HG03521 (cell line): ENCODE results near the gene DSCAML1.

Experiments
- ATAC-seq: cut with Tn5 transposase; IDR thresholded peaks from one replicate; pipeline ENCODE4 v1.9.1; 2021; ENCODE audit warnings: mild to moderate bottlenecking, moderate library complexity; ENCODE audit not compliant: unreplicated experiment

Gene DSCAML1

DNA sequence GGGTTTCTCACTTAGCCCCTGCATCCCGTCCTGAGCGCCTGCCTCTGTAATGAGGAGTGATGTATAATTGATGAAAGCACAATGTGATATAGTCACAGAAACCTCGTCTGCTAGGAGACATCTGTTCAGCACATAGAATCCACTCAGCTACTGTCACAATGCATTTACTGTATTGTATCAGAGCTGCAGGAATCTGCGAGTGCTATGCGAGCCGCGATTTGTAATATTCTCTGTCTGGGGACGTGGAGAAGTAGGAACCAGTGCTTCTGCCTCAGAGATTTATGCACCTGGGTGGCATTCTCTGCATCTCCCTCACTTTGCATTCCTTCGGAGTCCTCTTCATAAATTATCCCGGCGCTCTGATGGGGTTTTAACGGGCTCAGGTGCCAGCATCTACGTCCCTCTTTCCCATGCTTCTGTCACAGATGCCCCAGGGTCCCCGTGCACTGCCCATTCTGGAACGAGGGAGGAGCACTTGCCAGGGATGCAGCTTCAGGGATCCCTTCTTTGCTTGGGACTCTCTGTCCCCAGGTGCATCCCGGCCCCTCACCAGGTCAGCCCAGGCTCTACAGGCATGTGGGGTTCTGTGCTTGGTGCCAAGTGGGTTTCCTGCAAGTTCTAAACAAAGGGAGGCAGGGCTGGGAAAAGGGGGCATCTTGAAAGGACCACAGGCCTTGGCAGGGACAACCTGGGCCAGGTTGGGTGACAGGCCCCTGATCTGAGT lies 205.5 kb downstream of the DSCAML1 start:
- no peak for ATAC-seq

DNA sequence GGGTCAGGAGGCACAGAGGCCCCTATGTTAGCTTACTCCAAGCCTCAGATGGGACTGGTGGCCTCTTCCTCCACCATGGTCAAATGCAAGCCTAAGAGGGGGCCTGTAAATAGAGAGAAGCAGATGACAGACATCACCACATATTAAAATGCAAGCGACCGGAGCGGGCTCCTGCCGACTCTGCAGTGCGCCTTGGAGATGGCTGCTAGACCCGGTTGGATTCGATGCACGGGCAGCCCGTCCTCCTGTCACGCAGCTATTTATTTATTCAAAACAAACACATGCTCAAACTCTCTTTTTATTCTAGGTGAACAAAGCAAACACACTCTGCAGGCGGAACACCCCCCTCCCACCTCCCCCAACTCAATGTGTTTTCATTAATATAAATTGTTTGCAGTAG lies 208.0 kb downstream of the DSCAML1 start:
- ATAC-seq: no peak

DNA sequence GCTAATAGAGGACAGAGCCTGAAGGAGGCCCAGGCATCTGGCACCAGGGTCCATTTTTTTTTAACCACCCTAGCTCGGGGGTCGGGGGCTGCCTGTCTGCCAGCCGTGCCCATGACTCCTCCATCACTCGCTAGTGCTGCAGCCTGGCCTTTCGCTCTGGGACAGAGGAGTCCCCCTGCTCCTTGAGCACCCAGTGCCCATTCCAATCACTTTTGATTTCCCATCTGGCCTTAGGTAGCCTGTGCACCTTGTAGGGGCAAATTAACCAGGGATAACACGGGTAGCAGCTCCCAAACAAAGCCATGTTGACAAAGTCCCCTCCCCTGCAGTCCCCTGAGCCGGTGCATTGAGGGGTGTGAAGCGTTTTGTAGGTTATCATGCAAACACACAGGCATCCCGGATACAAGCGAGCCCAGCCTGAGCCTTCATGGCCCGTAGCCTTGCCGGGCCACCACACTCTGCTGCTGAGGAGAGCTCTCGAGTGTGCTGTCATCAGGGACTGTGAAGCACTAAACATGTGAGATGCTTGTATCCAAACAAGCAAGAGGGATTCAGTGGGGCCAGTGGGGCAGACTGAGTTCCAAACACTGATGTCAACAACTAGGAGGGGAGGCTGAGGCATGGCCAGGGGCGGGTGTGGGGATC lies 208.7 kb downstream of the DSCAML1 start:
- ATAC-seq: no peak

DNA sequence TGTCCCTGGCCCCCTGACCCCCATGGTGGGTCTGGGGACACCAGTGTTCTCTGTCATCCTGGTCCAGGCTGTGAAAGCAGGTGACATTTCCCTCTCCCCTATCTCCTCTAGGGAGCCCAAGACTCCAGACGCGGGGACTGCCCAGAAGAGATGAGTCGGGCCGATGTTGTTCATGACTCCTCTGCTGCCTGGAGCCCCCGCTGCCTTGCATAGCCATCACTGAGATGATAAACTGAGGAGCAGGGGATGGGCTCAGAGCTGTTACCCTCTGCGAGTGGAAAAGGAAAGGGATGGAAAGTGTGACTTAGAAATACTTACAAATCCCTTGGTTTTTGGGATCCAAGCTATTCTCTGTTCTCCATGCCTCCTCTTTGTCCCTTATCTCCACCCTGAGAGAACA lies 209.6 kb downstream of the DSCAML1 start:
- no peak for ATAC-seq

DNA sequence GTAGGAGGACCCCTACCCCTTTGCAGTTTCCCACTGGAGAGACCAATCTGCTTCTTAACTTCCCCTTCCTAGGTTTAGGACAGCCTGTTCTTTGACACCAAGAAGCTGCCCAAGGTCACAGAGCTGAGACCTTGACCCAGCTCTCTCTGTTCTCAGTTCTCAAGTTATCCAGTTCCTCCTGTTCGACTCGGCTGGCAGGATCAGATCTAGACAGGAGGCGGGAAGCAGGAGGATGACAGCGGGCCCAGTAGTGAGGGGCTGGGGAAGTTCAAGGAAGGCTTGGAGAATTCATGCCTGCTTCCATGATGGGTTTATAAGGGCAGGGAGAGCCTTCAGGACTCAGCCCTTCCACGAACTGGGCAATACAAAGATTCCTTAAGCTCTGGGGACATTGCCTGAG lies 210.6 kb downstream of the DSCAML1 start:
- ATAC-seq: no peak

DNA sequence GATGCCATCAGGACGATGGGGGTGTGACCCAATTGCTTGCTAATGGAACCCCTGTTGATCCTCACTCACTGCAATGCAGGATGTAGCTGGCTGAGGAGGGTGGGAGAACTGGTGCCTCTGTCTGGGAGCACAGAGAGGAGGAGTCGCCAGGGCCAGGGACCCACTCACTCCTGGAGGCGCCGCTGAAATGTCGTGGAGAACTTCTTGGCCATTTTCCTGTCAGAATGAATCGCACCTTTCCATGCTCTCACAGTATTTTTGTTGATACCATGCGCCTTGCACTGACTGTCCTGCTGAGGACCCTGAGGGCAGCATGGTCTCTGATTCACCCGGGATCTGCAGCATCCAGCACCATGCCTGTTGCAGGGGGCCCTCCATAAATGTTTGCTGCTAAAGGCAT lies 211.4 kb downstream of the DSCAML1 start:
- ATAC-seq: no peak

DNA sequence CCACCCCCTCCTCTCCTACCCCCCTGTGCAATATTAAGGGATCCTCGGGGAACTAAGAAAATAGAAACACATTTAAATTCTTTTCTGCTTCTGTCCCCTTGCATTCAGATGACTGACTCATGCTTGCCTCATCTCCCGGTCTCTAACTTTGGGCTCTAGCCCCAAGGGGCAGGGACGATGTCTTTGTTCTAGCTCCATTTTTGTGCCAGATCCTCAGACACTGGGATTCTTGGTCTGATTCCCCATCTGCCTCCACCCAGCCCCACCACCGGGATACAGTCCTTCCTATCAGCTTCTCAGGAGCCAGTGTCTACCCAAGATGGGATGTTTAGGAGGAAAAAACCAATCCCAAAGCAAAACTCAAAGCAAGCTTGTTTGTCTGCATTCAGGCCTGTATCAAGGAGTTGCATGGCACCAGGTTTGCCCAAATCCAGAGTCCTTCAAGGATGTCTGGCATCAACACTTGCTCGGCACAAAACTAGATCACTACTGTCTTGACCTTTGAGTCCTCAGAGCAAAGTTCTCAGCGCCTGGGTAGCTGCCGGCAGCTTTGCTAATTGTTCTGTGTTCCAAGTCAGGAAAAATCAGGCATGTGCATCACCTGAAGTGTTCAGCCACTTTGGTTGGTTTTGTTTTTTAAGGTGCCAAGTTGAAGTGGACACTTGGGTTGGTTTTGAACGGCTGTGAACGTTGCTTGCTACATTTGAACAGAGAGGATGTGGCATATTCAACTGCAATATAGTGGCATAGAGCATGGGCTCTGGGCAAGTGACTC lies 212.8 kb downstream of the DSCAML1 start:
- ATAC-seq: no peak

DNA sequence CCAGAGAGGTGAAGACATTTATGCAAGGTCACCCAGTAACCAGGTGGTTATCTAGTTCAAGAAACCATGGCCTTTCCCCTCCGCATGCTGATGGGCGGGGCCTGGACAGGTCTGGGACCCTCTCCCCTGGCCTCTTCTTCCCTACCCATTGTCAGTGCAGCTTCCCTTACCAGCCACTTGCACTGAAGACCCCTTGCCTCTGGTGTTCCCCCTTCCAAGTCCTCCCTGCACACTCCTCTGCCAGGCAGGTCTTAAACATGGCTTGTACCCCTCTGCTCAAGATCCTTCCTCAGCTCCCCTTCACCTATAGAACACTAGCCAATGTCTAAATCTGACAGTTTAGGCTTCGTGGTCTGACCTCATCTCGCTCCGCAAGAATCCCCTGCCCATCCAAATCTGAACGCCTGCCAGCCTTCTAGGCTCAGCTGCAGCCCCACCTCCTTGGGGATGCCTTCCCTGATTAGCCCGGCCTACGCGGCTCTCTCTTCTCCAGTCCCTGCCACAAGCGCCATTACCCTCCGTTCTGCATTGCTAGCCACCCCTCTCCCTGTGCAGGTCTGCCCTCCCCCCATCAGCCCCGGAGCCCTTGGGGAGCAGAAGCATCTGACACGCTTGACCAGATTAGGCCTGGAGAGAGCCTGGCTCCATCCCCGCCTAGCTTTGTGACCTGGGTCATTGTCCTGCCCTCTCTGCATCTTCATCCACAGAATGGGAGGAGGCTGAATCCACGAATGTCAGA lies 213.8 kb downstream of the DSCAML1 start:
- ATAC-seq: no peak

DNA sequence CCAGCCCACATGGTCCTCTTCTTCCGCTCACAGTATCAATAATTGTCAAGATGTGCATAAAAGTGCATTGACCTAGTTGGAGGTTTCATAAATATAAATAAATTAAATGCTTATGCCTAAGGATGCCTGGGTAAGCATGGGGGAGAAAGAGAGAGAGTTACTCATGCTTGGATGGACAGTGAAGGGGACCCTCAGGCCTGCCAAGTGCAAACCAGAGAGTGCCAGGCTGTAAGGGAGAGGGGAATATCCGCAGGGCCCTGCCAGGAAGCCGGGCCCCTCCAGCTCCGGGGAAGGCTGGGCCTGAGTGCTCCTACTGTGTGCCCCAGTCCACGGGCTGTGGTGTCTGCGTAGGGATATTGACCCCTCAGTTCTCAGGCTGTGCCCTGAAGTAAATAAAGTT lies 214.6 kb downstream of the DSCAML1 start:
- ATAC-seq: no peak

DNA sequence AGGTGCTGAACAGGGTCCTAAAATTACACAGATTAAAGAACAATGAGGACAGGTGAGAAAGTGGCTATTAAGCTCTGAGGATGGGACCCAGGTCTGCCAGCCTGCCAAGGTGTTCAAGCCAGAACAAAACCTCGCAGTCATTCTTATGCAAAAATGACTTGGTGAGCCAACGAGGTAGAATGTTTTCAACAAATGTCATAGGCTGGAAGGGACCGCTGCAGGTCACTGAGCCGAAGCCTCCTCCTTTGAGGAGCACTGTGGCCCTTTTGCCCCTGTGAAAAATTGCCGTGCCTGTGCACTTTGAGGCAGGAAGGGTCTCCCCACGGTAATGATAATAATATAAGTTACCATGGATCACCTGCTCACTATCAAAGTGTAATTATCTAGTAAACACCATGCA lies 216.2 kb downstream of the DSCAML1 start:
- ATAC-seq: no peak

DNA sequence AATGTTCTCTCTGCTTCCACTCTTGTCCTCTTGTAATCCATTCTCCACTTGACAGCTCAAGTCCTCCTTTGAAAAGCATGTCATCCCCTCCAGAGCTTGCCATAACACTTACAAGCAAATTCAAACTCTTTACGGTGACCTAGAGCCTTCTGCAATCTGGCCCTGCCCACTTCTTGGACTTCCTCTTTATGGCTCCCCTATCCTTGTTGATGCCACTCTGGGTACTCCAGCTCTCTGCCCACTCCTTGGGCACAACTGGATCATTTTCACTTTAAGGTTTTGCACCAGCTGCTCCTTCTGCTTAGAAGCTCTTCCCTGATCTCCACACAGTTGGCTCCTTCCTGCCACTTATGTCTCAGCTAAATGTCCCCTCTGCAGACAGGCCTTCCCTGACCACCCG lies 217.9 kb downstream of the DSCAML1 start:
- ATAC-seq: no peak

DNA sequence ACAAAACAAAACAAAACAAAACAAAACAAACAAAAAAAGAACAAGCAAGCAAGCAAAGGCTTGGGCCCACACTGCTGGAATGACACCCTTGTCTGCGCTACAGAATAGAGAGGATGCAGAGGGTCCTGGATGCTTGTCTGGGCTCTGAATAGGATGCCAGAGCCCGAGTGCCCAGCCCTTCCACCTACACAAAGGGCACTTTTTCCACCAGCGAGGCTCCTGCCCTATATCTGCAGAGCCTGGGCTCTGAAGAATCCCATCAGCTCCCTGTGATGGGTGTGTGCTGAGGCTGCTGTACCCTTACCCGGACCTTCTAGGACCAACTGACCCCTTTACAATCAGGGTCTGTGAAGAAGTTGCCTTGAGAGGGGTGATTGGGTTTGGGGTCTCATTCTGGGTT lies 221.2 kb downstream of the DSCAML1 start:
- no peak for ATAC-seq

DNA sequence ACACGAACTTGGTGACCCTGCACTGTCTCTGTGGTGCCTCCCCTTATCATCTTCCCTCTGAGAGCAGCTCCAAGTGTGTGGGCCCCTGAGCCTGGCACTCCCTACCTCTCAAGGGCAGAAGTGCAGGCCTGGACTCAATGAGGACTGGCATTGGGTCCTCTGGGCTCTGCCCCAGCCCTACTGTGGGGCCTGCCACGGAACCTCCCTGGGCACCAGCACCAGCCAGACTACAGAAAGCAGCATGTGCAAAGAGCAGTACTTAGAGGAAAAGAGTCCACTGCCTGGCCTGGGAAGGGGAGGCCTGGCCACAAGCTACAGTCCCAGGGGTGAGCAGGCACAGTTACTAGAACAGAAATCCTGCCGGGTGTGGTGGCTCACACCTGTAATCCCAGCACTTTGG lies 222.5 kb downstream of the DSCAML1 start:
- no peak for ATAC-seq

DNA sequence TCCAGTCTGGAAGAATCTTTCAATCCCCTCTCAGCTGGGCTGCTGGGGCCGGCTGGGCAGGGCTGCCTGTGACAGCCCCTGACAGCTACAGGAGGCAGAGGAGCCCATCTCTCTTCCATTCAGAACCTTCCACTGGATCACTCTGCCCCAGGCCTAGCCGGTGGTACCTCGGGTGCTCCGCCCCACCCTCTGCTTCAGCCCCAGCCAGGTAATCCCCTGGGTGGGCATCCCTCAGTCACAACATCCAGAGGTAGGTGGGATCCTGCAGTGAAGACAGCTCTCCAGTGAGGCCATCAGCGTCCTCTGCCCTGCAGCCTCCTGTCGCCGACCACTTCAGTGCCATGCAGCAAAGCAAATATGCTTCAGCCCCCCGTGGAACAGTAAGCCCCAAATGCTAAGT lies 223.7 kb downstream of the DSCAML1 start:
- ATAC-seq: no peak

DNA sequence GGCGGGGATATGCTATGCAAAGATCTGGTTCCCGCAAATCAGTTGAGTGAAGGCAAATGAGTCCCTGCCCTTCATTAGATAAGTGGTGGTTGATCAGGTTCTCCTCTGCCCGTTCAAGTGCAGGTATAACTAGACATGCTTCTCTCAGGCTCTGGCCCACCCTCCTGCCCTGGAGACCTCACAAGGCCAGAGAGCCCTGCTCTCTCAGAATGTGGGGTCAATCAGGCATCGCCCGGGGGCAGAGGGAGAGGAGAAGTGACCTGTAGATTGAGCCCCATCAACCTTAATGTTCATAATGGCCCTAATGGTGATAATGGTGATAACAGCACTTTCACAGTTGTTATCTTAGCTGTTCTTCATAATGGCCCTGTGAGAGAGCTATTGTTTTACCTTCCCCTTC lies 224.3 kb downstream of the DSCAML1 start:
- no peak for ATAC-seq

DNA sequence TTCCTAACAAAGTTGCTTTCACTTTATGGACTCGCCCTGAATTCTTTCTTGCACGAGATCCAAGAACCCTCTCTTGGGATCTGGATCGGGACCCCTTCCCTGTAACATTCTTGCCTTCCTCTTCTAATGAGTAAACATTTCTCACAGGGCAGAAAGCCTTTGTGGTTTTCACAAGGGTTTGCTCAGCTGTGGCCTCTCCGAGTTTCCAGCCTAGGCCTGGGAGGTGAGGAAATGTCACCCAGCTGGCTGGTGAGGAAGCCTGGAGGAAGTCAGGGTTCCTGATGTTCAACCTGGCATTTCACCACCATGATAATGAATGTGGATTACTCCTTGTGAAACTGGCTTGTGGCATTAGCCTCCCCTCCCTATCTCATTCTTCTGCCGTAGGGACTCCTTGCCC lies 224.9 kb downstream of the DSCAML1 start:
- no peak for ATAC-seq

DNA sequence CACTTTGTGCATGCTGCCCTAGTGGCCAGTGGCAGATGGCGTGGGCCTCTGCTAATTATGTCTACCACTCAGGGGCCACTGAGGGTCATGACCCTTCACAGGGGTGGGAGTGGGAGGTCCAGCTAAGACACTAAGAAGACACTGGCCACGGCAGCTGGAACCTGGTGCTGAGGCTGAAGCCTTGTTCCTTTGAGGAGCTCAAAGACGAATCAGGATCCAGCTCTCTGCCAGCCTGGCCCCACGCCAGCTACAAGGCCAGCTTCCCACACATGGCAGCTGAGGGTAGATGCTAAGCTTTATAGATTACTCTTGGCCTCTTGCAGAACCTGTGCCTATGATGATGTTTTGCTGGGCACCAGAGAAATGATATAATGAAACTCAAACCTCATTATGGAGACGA lies 226.3 kb downstream of the DSCAML1 start:
- ATAC-seq: no peak

DNA sequence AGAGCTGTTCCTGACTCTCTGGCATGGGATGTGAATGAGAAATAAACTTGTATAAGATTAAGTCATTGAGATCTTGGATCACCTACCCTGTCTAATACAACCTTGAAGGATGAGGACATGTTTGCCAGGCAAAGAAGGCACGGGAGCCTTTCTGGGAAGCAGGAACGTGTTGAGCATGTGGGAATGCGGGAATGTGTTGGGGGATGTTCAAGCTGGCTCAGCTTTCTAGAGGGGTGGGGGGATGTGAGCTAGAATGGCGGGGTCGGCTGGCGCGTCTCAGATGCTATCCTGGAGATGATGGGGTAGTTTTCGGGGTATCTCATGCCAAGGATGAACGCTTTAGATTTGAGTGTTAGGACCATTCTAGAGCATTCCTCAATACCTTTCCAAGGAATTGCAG lies 227.1 kb downstream of the DSCAML1 start:
- ATAC-seq: no peak

DNA sequence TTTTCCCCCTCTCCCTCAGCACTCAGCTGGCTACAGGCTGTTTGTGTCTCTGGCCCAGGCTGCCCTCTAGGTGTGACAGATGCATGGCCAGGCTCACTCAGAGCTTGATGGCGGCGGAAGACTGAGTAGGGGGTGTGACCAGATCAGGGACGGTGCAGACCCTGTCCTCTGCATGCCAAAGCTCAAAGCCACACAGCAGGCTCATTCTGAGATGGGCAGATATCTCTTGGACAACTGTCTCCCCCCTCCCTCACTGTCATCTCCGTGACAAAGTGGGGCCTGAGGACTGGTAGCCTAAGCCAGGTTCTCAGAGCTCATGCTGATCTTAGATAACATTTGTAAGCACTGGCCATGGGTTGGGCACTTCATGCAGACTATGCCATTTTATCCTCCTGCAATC lies 231.3 kb downstream of the DSCAML1 start:
- ATAC-seq: no peak

DNA sequence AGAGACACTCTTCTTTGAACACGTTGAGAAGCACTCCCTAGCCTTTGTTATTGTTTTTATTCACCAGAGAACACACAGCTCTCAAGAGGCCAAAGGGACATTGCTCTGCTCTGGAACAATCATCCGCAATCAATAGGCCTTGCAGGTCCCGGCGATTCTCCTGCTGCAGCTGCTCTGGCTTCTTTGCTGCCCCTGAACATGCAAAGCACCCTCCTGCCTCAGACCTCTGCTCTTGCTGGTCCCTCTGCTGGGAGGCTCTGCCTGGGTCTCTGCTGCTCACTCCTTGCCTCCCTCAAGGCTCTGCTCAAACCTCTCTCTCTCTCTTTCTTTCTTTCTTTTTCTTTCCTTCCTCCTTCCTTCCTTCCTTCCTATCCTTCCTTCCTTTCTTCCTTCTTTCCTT lies 232.7 kb downstream of the DSCAML1 start:
- ATAC-seq: no peak

DNA sequence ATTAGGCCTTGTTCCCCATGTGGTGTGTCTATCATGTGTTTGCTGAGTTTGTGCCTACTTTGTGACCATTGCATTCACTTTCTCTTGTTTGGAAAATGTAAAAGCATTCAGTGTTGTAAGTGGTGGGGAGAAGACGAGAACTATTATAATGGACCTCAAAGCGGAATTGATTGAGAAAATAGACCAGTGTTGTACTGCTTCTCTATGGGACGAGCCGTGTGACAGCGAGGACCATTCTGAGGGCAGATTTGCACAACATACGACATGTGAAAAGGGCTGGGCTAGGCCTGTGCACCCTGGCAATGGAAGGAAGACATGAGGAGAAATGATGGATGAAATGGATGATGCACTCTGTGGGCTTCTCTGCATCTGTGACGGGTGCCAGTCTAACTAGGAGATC lies 233.5 kb downstream of the DSCAML1 start:
- ATAC-seq: no peak
